ENCODE results near the gene RREB1.

- TF ChIP-seq CTCF (IDR thresholded peaks at IDR 0.05 in 8 of 11, conservative IDR thresholded peaks at IDR 0.05 in 3 of 11), result no peak
- TF ChIP-seq POLR2A (IDR thresholded peaks at IDR 0.05), result no peak
Observed at GRCh38 chr6:7292596-7293255, 185.0 kb downstream of the RREB1 start.
